H9 (cell line): ENCODE measurements around the gene HSPA4. TPM values are rescaled to one million over a fixed set of nuclear protein-coding genes. Genes with fewer than 3 reads are reported as not detected.

Experiments used
- DNase-seq: peaks from one replicate; pipeline ENCODE4 v3.0.0-alpha.2; 2017
- H2AFZ ChIP-seq: one replicate; pipeline ENCODE4 v1.6.1; 2013; ENCODE audit warnings: mild to moderate bottlenecking, low read length, control low read depth, moderate library complexity
- H2AK5ac ChIP-seq: 2 replicates; pipeline ENCODE4 v1.6.1; 2013; ENCODE audit warnings: low read length, control low read depth, mixed read lengths; ENCODE audit not compliant: insufficient read length
- H2BK120ac ChIP-seq: one replicate; pipeline ENCODE4 v1.6.1; 2013; ENCODE audit warnings: low read depth, mild to moderate bottlenecking, low read length, control low read depth, inconsistent platforms; ENCODE audit not compliant: poor library complexity, severe bottlenecking
- H2BK12ac ChIP-seq: 2 replicates; pipeline ENCODE4 v1.6.1; 2013; ENCODE audit warnings: low read length, control low read depth, mixed read lengths, low read depth; ENCODE audit not compliant: insufficient read length
- H2BK15ac ChIP-seq: 2 replicates; pipeline ENCODE4 v1.6.1; 2013; ENCODE audit warnings: low read depth, low read length, control low read depth
- H2BK20ac ChIP-seq: one replicate; pipeline ENCODE4 v1.6.1; 2013; ENCODE audit warnings: low read depth, mild to moderate bottlenecking, low read length, control low read depth, inconsistent platforms; ENCODE audit not compliant: poor library complexity, severe bottlenecking
- H2BK5ac ChIP-seq: 2 replicates; pipeline ENCODE4 v1.6.1; 2013; ENCODE audit warnings: low read length, control low read depth, mixed read lengths; ENCODE audit not compliant: insufficient read length
- H3K14ac ChIP-seq: 2 replicates; pipeline ENCODE4 v1.6.1; 2013; ENCODE audit warnings: low read length, control low read depth; ENCODE audit not compliant: insufficient read depth
- H3K18ac ChIP-seq: 2 replicates; pipeline ENCODE4 v1.6.1; 2013; ENCODE audit warnings: low read depth, mild to moderate bottlenecking, mixed read lengths, low read length, control low read depth; ENCODE audit not compliant: insufficient read length
- H3K23ac ChIP-seq: 2 replicates; pipeline ENCODE4 v1.6.1; 2013; ENCODE audit warnings: low read length, control low read depth, mixed read lengths, low read depth; ENCODE audit not compliant: insufficient read length
- H3K23me2 ChIP-seq: 2 replicates; pipeline ENCODE4 v1.6.1; 2013; ENCODE audit warnings: low read depth, mild to moderate bottlenecking, mixed read lengths, low read length, control low read depth; ENCODE audit not compliant: insufficient read length, poor library complexity, severe bottlenecking
- H3K27ac ChIP-seq: 2 replicates; pipeline ENCODE4 v1.5.1; 2013; ENCODE audit warnings: low read length, control low read depth, mixed read lengths, low read depth; ENCODE audit not compliant: insufficient read length
- H3K27me3 ChIP-seq: 2 replicates; pipeline ENCODE4 v1.6.1; 2013; ENCODE audit warnings: low read length, control low read depth, inconsistent platforms; ENCODE audit not compliant: insufficient read depth
- H3K4ac ChIP-seq: 2 replicates; pipeline ENCODE4 v1.6.1; 2013; ENCODE audit warnings: low read depth, mild to moderate bottlenecking, control low read depth, inconsistent platforms, low read length, moderate library complexity
- H3K4me1 ChIP-seq: 2 replicates; pipeline ENCODE4 v1.6.1; 2013; ENCODE audit warnings: low read length, control low read depth, inconsistent platforms; ENCODE audit not compliant: insufficient read depth
- H3K4me2 ChIP-seq: 2 replicates; pipeline ENCODE4 v1.6.1; 2013; ENCODE audit warnings: low read length, control low read depth, mixed read lengths; ENCODE audit not compliant: insufficient read length, insufficient read depth
- H3K56ac ChIP-seq: 2 replicates; pipeline ENCODE4 v1.6.1; 2013; ENCODE audit warnings: low read depth, mild to moderate bottlenecking, mixed read lengths, low read length, control low read depth; ENCODE audit not compliant: insufficient read length
- H3K79me1 ChIP-seq: 2 replicates; pipeline ENCODE4 v1.6.1; 2013; ENCODE audit warnings: low read depth, mild to moderate bottlenecking, moderate library complexity, low read length, control low read depth, inconsistent platforms; ENCODE audit not compliant: insufficient read depth, poor library complexity, severe bottlenecking
- H3K79me2 ChIP-seq: 2 replicates; pipeline ENCODE4 v1.6.1; 2013; ENCODE audit warnings: low read length, control low read depth, inconsistent platforms; ENCODE audit not compliant: insufficient read depth
- H3K9ac ChIP-seq: 2 replicates; pipeline ENCODE4 v1.6.1; 2013; ENCODE audit warnings: low read length, control low read depth, mixed read lengths; ENCODE audit not compliant: insufficient read length; ENCODE audit errors: extremely low read depth
- H3K9me3 ChIP-seq: one replicate; pipeline ENCODE4 v1.6.1; 2013; ENCODE audit warnings: low read depth, low read length, inconsistent platforms; ENCODE audit not compliant: control insufficient read depth
- H3T11ph ChIP-seq: one replicate; pipeline ENCODE4 v1.6.1; 2013; ENCODE audit warnings: mild to moderate bottlenecking, low read length, control low read depth, inconsistent platforms
- H4K20me1 ChIP-seq: one replicate; pipeline ENCODE4 v1.6.1; 2013; ENCODE audit not compliant: control insufficient read depth, insufficient read length, insufficient read depth
- H4K5ac ChIP-seq: 2 replicates; pipeline ENCODE4 v1.6.1; 2013; ENCODE audit warnings: low read depth, mild to moderate bottlenecking, mixed read lengths, low read length, control low read depth; ENCODE audit not compliant: insufficient read length
- H4K8ac ChIP-seq: replicated peaks from 2 replicates; pipeline ENCODE4 v1.6.1; 2013; ENCODE audit warnings: low read length, control low read depth, mixed read lengths, low read depth; ENCODE audit not compliant: insufficient read length
- H4K91ac ChIP-seq: 2 replicates; pipeline ENCODE4 v1.6.1; 2013; ENCODE audit warnings: low read depth, mild to moderate bottlenecking, moderate library complexity, mixed read lengths, low read length, control low read depth; ENCODE audit not compliant: insufficient read length
- H3K27ac Mint-ChIP-seq, 3 experiments: 2 replicates in 2 of 3; 3 replicates in 1 of 3; pipeline ENCODE4 v1.8.0; 2020 to 2021; ENCODE audit warnings: mixed read lengths in 3 of 3, mild to moderate bottlenecking in 1 of 3, moderate library complexity in 1 of 3
- H3K27me3 Mint-ChIP-seq: 2 replicates; pipeline ENCODE4 v1.8.0; 2021; ENCODE audit warnings: low read depth, mild to moderate bottlenecking, moderate library complexity, mixed read lengths
- H3K36me3 Mint-ChIP-seq, 3 experiments: 2 replicates in 2 of 3; 3 replicates in 1 of 3; pipeline ENCODE4 v1.8.0; 2020 to 2021; ENCODE audit warnings: low read depth in 3 of 3, mixed read lengths in 3 of 3; ENCODE audit not compliant: insufficient read depth in 1 of 3
- H3K4me1 Mint-ChIP-seq, 2 experiments: 2 replicates each; pipeline ENCODE4 v1.8.0; 2020; ENCODE audit warnings: mixed read lengths in 2 of 2
- H3K4me3 Mint-ChIP-seq, 2 experiments: 2 replicates in 1 of 2; 3 replicates in 1 of 2; pipeline ENCODE4 v1.8.0; 2020 to 2021; ENCODE audit warnings: mild to moderate bottlenecking in 2 of 2, mixed read lengths in 2 of 2, moderate library complexity in 1 of 2
- H3K9me3 Mint-ChIP-seq, 2 experiments: 2 replicates in 1 of 2; 3 replicates in 1 of 2; pipeline ENCODE4 v1.8.0; 2020; ENCODE audit warnings: mild to moderate bottlenecking in 2 of 2, mixed read lengths in 2 of 2, moderate library complexity in 1 of 2
- CTCF ChIP-seq: fragments of 200-600 bp; sonication (generic); conservative IDR thresholded peaks from 3 replicates; pipeline ENCODE4 v1.8.0; 2021; ENCODE audit warnings: antibody characterized with exemption, mild to moderate bottlenecking
- WGBS: extraction: QIAGEN DNeasy Blood & Tissue Kit; methylation state at CpG from one replicate; pipeline ENCODE4 v1.1.7; 2013; ENCODE audit warnings: missing lambda C conversion rate, low lambda C conversion rate, mixed read lengths; ENCODE audit not compliant: insufficient read length; ENCODE audit errors: extremely low coverage; 5-methylcytosine and 5-hydroxymethylcytosine counted together
- total RNA-seq: library from RNA; stranded (reverse); gene quantifications from 2 replicates; pipeline ENCODE4 v1.2.1, GENCODE V29; 2021

HSPA4 gene
- total RNA-seq, 1 experiment from 2014 or later: 293 TPM

- WGBS: no CpG with 5 or more reads among the region's 4 CpGs
- H3K9ac ChIP-seq: peak overlapping the region; percentile 99
- no peak overlapping the region for H2AK5ac ChIP-seq
- Mint-ChIP-seq H3K36me3 (peaks cover 4 to 20% (median 12%) of the 10 kb centered on the region in 3 experiments; a peak in 6 of 7 replicates), H3K27ac (peak overlapping the region; percentile 100), H3K27me3 (no peaks in the 10 kb centered on the region), H3K4me1 (peaks cover 32 to 37% of the 10 kb centered on the region in 2 experiments), H3K4me3 (peak overlapping the region; percentile 92 to 93), H3K9me3 (no peaks in the 10 kb centered on the region; a peak in 2 of 5 replicates)
- no peak overlapping the region for H3K14ac ChIP-seq
- no peak overlapping the region for H2BK15ac ChIP-seq
- no peak overlapping the region for H4K5ac ChIP-seq
- H3K23me2 ChIP-seq: peaks cover 10% of the 10 kb centered on the region
- peak overlapping the region; percentile 64 for H3K4me2 ChIP-seq
- H2BK120ac ChIP-seq: peak overlapping the region; percentile 3
- H3K4ac ChIP-seq: no peak overlapping the region; the same call in 1 of the 2 replicates
- no peaks in the 10 kb centered on the region for H3K79me1 ChIP-seq
- H3K9me3 ChIP-seq: no peaks in the 10 kb centered on the region
- peaks cover 2% of the 10 kb centered on the region; the same call in 1 of the 2 replicates for H3K4me1 ChIP-seq
- H3T11ph ChIP-seq: no peak overlapping the region
- no peaks in the 10 kb centered on the region for H4K20me1 ChIP-seq
- TF ChIP-seq CTCF: no peak
- H2AFZ ChIP-seq: no peak overlapping the region
- peak overlapping the region; percentile 96 for H3K27ac ChIP-seq
- no peak overlapping the region for H4K91ac ChIP-seq
- H3K27me3 ChIP-seq: no peaks in the 10 kb centered on the region
- no peak overlapping the region for H2BK20ac ChIP-seq
- H2BK12ac ChIP-seq: peak overlapping the region; percentile 3
- no peak overlapping the region for H3K23ac ChIP-seq
- H4K8ac ChIP-seq: no peak overlapping the region
- H3K56ac ChIP-seq: no peak overlapping the region
- no peak overlapping the region for H2BK5ac ChIP-seq
- H3K79me2 ChIP-seq: peaks cover 33% of the 10 kb centered on the region
- H3K18ac ChIP-seq: no peak overlapping the region
- DNase-seq: peak; percentile 68
Measured at GRCh38 chr5:133050521-133050920, 1.3 kb upstream of the HSPA4 start.
